HG02759 (cell line): ENCODE data around the gene ZNF672.

Experiments used
- ATAC-seq: cut with Tn5 transposase; IDR thresholded peaks from one replicate; pipeline ENCODE4 v1.9.1; 2021; ENCODE audit warnings: mild to moderate bottlenecking, moderate library complexity; ENCODE audit not compliant: unreplicated experiment

Gene ZNF672

GRCh38 chr1:248831842-248832241, 6.2 kb upstream of the ZNF672 start:
- no peak for ATAC-seq

GRCh38 chr1:248834343-248834940, 3.6 kb upstream of the ZNF672 start:
- ATAC-seq: no peak

- no peak for ATAC-seq
Observed at GRCh38 chr1:248837045-248837780, 811 bp upstream of the ZNF672 start.

GRCh38 chr1:248838357-248839167, 538 bp downstream of the ZNF672 start:
- ATAC-seq: peak; percentile 65

- no peak for ATAC-seq
Observed at GRCh38 chr1:248839168-248839555, 1.1 kb downstream of the ZNF672 start.

- ATAC-seq: no peak
Observed at GRCh38 chr1:248840946-248841345, 2.9 kb downstream of the ZNF672 start.

GRCh38 chr1:248841702-248842395, 3.8 kb downstream of the ZNF672 start:
- ATAC-seq: no peak

- no peak for ATAC-seq
Observed at GRCh38 chr1:248842781-248843331, 4.8 kb downstream of the ZNF672 start.

GRCh38 chr1:248843687-248844086, 5.7 kb downstream of the ZNF672 start:
- no peak for ATAC-seq

GRCh38 chr1:248844526-248844925, 6.5 kb downstream of the ZNF672 start:
- no peak for ATAC-seq

GRCh38 chr1:248847181-248847955, 9.3 kb downstream of the ZNF672 start:
- no peak for ATAC-seq

- ATAC-seq: no peak
Observed at GRCh38 chr1:248847956-248848561, 10.0 kb downstream of the ZNF672 start.

GRCh38 chr1:248848602-248849001, 10.6 kb downstream of the ZNF672 start:
- no peak for ATAC-seq

GRCh38 chr1:248849152-248849551, 11.1 kb downstream of the ZNF672 start:
- ATAC-seq: no peak

GRCh38 chr1:248849637-248850036, 11.6 kb downstream of the ZNF672 start:
- ATAC-seq: no peak

GRCh38 chr1:248850124-248850523, 12.1 kb downstream of the ZNF672 start:
- ATAC-seq: no peak

GRCh38 chr1:248850536-248851251, 12.7 kb downstream of the ZNF672 start:
- no peak for ATAC-seq

- no peak for ATAC-seq
Observed at GRCh38 chr1:248851390-248851789, 13.4 kb downstream of the ZNF672 start.
